ENCODE data around the gene NLRP4.
A peak's percentile ranks its signal among the peaks of the same experiment; 100 is the strongest.

Gene NLRP4, protein sequence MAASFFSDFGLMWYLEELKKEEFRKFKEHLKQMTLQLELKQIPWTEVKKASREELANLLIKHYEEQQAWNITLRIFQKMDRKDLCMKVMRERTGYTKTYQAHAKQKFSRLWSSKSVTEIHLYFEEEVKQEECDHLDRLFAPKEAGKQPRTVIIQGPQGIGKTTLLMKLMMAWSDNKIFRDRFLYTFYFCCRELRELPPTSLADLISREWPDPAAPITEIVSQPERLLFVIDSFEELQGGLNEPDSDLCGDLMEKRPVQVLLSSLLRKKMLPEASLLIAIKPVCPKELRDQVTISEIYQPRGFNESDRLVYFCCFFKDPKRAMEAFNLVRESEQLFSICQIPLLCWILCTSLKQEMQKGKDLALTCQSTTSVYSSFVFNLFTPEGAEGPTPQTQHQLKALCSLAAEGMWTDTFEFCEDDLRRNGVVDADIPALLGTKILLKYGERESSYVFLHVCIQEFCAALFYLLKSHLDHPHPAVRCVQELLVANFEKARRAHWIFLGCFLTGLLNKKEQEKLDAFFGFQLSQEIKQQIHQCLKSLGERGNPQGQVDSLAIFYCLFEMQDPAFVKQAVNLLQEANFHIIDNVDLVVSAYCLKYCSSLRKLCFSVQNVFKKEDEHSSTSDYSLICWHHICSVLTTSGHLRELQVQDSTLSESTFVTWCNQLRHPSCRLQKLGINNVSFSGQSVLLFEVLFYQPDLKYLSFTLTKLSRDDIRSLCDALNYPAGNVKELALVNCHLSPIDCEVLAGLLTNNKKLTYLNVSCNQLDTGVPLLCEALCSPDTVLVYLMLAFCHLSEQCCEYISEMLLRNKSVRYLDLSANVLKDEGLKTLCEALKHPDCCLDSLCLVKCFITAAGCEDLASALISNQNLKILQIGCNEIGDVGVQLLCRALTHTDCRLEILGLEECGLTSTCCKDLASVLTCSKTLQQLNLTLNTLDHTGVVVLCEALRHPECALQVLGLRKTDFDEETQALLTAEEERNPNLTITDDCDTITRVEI

DNA sequence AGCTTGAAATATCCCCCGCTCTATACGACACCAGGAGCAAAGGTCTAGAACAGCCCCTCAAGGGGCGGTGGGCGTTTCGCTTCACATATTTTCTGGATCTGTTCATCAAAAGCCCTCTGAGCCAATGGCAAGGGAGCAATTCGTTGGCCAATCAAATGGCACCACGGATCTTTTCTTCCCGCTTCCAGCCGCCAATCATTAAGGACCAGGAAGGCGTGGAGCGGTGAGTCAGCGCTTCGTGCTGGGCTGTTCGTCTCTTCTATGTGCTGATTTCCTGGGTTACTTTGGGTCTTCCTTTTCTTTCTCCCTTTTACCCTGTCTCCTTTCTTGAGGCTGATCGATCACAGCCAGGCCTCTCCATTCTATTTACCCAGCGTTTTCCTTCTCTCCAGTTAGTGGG, at the start of gene NLRP4:
Gene NLRP4 (plus strand): TSS at position 201 of the 400 bp plus-strand sequence. CDS start 15,541 bp downstream, outside the sequence.
- DNase-seq: no peak

DNA sequence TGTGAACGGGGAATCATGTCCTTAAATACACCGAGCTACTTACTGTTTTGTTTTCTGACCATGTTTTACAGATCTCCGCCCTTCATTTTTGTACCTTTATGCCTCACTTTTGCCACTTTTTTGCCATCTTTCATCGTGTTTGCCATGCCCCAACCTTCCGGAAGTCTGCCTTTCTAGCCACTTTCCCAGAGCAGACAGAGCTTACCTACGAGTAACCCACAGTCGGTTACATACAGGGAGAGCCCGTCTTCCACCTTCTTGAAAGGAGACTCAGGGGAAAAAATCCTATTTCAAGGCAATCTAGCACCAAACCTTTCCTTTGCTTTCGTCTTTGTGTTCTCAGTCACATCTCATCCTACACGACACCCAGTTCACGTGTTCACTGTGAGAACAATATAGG, 41.3 kb upstream of the NLRP4 start:
- DNase-seq: no peak

DNA sequence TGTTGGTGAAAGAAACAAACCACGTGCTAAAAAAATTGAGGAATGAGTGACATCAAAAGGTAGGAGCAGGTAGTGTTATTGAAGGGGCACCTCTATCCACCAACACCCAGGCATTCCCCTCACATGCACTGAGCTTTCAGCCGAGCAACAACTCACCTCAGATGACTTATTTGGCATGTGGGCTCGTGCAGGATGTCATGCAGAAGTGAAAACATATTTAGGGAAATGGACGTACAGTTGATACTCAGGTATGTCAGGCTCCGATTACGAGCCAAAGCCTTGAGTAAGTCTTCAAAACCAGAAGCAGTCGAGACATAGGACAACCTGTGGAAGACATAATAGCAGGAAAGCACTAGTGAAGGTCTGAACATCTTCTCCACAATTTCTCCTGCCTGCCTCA, 34.9 kb upstream of the NLRP4 start:
- DNase-seq: no peak

DNA sequence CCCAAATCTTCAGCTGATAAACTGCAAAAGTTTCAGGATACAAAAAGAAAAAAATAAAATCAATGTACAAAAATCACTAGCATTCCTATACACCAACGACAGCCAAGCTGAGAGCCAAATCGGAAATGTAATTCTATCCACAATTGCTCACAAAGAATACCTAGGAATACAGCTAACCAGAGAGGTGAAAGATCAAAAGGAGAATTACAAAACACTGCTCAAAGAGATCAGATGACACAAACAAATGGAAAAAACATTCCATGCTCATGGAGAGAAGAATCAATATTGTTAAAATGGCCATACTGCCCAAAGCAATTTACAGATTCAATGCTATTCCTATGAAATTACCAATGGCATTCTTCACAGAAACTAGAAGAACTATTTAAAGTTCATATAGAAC, 34.1 kb upstream of the NLRP4 start:
- no peak for DNase-seq

DNA sequence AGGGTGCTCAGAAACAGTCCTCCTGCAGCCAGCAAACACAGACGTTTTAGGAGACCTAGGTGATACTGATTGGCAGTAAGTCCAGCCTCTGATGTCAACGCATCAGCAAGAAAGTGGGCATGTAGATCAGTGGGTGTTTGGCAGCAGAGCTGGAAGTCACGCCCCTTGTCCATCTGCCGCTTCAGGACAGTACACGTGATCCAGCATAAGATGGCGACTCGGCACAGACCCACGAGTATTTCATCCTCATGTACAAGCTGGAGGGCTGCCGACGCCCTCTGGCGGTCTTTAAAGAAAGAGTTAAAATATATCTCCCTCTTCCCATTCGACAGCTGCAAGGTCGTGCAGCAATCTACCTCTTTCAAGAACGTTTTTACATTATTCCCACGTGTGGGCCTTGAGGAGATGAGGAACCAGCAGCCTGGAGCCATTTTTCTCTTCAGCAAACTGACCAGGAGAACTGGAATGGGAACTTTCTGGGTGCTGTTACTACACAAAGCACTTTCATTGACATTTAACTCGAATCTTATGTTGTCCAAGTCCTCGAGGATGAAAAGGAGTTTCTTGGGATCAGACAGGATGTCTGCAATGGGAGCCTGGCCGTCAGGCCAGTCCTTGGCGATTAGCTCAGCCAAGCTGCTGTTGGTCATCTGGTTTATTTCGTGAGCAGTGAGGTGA, 26.8 kb upstream of the NLRP4 start:
- peak; percentile 91 for DNase-seq

DNA sequence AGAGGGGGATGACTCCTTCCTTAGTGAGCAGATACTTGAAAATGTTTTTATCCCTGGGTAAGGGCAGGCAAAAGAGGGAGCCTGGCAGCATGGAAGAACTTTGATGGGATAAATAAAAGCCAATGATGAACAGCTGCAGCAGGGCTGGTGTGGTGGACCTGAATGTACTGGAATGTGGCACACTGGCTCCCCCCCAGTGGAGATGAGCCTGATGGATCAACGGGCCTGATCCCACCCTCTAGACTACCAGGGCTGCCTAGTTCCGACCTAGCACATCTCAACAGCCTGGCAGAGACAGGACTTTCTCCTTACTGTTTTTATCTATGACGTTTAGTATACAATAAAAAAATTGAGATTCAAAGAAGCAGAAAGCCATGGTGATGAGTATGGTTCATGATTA, 25.0 kb upstream of the NLRP4 start:
- DNase-seq: no peak

DNA sequence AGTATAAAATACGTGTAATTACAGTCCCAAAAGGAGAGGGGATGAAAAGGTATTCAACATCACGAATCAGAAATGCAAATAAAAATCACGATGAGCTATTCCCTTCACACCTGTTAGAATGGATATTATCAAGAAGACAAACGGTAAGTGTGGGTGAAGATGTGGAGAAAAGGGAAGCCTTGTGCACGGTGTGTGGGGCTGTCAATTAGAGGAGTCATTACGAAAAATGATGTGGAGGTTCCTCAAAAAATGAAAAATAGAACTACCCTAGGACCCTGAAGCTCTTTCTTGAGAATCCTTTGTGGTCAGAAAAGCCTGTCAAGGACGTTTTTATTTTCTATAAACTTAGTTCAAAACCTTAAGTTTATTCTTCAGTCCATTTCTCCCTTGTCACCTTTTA, 23.9 kb upstream of the NLRP4 start:
- DNase-seq: no peak

DNA sequence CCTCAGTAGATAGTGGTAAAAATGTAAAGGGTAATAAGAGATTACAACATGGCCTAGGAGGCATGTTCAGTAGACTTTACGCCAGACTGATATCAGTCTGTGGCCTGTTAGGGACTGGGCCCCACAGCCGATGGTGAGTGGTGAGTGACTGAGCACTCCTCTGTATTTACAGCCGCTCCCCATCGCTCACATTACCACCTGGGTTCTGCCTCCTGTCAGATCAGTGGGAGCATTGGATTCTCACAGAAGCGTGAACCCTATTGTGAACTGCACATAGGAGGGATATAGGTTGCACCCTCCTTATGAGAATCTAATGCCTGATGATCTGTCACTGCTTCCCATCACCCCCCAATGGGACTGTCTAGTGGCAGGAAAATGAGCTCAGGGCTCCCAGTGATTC, 22.4 kb upstream of the NLRP4 start:
- no peak for DNase-seq

DNA sequence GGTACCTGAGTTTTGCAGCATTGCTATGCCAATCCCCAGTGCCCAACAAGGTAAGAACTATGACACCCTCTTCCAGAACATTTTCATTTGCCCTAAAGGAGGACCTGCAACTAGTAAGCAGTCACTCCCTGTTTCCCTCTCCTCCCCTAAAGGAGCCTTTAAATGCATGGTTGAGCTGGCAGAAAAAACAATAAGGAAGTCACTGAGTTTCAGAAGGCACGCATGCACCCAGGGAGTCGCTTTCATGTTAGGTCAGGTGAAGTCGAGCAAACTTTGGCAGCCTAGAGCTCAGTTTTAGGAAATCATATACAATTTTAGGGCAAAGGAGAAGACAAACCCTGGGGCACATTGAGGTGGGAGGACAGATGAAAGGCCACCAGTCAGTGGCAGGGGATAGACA, 16.3 kb upstream of the NLRP4 start:
- DNase-seq: no peak

DNA sequence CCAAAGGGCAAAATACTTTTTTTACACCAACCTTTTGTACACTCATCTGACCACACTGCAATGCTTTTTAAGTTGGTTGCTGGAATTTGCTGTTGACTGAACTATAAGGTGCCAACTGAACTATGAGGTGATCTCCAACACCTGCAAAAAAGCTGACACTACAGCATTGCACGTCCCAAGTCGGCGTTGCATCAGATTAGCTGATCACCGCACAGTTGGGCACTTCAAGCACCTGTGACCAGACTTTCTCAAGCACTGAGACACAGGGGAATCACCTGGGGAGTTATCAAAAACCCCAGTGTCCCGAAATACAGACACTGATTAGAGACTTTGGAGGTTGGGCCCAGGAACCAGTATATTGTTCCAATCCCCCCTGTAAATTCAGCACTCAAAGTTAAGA, 5.7 kb upstream of the NLRP4 start:
- no peak for DNase-seq

DNA sequence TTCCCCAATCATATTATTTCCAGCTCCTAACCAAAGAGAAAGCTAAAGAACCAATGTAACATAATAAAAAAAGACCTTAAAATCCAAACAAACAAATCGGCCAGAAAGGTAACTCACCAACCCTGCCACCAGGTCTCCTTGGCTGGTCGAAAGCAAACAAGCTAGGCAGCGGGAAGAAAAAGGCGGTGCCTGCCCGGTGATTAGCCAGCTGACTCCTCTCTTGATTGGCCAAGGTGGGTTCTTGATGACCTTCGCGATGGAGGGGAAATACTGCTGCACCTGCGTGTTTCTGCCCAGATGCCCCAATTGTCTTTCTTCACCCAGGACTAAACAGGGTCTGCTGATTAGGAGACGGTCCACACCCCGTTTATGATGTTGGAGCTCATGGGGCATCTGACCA, 4.5 kb upstream of the NLRP4 start, which contains the start of gene NLRP11:
Gene NLRP11 (minus strand): TSS at position 154 of the 400 bp plus-strand sequence. CDS start 13,825 bp downstream, outside the sequence.
- DNase-seq: no peak

DNA sequence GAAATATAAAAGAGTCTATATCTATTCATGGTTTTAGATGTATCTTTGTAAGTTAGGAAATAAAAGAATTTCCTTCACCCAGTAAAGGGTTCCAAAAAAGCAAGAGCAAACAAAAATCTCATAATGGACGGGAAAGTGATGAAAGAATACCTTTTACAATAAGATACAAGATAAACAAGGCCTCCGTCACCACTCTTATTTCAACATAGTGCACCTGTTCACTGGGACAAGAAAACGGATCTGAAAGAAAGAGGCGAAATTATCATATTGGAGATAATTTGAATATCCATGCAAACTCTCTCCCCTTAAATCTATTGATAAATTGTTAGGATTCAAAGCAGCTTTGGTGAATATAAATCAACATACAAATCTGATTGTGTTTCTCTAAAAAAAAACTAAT, 3.7 kb upstream of the NLRP4 start:
- no peak for DNase-seq

DNA sequence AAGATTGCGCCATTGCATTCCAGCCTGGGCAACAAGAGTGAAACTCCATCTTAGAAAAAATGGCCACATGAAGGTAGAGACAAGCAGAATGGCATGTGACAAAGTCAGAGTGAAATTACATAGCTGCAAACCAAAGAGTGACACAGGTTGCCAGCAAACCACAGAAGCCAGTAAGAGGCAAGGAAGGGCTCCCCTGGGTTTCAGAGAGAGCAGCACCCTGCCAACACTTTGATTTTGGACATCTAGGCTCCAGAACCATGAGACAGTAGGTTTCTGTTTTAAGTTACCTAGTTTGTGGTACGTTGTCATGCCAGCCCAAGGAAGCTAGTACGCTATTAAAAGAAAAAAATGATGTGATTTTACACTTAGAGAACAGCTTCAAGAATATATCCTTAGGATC, 1.9 kb downstream of the NLRP4 start:
- DNase-seq: no peak

DNA sequence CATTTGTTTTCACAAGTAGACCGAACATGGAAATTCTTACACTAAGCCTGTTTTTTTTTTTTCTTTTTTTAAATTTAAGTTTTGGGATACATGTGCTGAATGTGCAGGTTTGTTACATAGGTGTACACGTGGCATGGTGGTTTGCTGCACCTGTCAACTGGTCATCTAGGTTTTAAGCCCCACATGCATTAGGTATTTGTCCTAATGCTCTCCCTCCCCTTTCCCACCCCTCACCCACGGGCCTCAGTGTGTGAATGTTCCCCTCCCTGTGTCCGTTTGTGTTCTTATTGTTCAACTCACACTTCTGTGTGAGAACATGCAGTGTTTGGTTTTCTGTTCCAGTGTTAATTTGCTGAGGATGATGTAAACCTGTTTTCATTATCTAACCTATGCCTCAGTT, 2.6 kb downstream of the NLRP4 start:
- DNase-seq: no peak

DNA sequence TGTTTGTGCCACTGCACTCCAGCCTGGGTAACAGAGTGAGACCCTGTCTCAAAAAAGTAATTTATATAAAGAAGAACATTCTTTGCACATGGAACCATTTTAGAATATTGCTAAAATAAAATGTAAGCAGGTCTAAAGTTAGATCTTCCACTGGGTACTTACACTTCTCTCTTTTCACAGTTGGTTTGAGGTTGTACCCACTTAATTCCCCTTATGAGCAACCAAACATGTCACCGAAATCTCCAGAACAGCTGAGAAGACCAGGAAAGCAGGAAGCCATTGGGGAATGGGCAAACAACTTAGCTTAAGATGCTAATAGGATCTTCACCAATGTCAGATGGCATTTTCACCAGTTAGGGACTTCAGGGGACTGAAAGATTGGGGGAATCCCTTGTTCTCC, 18.8 kb downstream of the NLRP4 start:
- no peak for DNase-seq

DNA sequence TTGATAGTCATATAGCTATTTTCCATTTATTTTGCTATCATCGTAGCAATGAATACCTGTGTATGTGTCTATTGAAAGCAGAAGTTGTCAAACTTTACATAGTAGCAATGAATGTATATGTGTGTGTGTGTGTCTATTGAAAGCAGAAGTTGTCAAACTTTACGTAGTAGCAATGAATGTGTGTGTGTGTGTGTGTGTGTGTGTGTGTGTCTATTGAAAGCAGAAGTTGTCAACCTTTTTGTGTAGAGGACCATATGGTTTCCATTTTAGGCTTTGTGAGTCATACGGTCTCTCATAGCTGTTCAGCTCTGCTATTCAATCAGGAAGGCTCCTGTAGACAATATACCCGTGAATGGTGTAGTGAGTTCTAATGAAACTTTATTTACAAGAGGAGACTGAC, 20.8 kb downstream of the NLRP4 start:
- no peak for DNase-seq

DNA sequence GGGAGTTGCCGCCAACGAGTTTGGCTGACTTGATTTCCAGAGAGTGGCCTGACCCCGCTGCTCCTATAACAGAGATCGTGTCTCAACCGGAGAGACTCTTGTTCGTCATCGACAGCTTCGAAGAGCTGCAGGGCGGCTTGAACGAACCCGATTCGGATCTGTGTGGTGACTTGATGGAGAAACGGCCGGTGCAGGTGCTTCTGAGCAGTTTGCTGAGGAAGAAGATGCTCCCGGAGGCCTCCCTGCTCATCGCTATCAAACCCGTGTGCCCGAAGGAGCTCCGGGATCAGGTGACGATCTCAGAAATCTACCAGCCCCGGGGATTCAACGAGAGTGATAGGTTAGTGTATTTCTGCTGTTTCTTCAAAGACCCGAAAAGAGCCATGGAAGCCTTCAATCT, 21.6 kb downstream of the NLRP4 start:
- DNase-seq: no peak

DNA sequence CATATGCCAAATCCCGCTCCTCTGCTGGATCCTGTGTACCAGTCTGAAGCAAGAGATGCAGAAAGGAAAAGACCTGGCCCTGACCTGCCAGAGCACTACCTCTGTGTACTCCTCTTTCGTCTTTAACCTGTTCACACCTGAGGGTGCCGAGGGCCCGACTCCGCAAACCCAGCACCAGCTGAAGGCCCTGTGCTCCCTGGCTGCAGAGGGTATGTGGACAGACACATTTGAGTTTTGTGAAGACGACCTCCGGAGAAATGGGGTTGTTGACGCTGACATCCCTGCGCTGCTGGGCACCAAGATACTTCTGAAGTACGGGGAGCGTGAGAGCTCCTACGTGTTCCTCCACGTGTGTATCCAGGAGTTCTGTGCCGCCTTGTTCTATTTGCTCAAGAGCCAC, 22.1 kb downstream of the NLRP4 start:
- DNase-seq: no peak

DNA sequence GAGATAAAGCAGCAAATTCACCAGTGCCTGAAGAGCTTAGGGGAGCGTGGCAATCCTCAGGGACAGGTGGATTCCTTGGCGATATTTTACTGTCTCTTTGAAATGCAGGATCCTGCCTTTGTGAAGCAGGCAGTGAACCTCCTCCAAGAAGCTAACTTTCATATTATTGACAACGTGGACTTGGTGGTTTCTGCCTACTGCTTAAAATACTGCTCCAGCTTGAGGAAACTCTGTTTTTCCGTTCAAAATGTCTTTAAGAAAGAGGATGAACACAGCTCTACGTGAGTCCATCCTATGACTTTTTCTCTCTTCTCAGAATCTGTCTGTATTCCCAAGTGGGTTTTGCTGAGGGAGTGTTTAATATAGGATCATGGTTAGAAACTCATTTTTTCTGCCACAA, 22.6 kb downstream of the NLRP4 start:
- DNase-seq: no peak

DNA sequence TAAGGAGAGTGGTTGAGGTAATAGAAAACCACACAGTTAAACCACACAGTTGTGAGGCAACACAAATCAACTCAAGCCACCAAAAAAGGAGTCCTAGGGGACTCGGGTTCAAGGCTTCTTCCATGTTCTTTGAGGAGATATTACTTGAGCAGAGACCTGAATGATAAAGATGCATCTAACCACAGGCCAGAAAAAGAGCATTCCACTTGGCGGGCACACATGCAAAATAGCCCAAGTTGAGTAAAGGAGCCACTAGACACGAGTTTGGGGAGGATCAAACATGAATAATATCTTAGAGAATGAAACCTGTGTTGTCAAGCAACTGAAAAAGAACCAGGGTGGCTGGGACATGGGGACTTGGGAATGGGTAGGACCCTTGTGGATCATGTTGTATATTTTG, 30.2 kb downstream of the NLRP4 start:
- DNase-seq: no peak

DNA sequence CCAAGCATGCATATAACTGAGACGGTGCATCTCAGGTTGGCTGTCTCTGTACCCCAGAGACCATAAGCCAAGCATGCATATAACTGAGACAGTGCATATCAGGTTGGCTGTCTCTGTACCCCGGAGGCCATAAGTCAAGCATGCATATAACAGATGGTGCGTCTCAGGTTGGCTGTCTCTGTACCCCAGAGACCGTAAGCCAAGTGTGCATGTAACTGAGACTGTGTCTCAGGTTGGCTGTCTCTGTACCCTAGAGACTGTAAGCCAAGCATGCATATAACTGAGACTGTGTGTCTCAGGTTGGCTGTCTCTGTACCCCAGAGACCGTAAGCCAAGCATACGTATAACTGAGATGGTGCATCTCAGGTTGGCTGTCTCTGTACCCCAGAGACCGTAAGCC, 30.8 kb downstream of the NLRP4 start:
- DNase-seq: peak; percentile 71

DNA sequence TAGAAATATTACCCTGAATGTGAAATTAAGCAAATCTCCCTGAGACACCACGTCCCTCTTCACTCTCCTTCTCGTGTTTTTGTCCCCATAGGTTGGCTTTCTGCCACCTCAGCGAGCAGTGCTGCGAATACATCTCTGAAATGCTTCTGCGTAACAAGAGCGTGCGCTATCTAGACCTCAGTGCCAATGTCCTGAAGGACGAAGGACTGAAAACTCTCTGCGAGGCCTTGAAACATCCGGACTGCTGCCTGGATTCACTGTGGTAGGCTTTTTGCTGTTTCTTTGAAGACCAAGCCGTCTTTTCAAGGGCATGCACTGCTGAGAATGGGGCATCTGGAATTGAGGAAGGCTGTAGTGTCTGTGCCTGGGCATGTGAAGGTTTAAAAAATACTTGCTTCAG, 34.4 kb downstream of the NLRP4 start:
- no peak for DNase-seq

DNA sequence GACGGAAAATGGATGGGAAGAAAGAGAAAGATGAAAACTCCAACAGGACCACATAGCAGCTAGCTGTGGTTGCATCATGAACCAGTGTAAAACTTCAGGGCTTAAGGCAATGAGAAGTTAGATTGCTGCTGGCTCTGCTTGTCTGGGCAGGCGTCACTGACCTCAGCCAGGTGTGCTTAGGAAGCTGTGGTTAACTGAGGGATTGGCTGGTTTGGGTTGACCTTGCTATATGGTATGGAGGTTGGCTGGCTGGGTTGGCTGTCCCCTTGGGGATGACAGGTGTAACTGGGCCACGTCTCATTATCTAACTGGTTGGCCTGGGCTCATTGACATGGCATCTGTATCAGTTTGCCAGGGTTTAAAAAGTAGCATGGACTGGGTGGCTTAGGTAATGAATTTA, 40.9 kb downstream of the NLRP4 start:
- DNase-seq: no peak
